Fibroblast of the aortic adventitia (primary cell): ENCODE data around the gene EFCAB11. TPM values are rescaled to one million over a fixed set of nuclear protein-coding genes. Genes with fewer than 3 reads are reported as not detected.

ENCODE experiments used
- DNase-seq: peaks from one replicate; pipeline ENCODE4 v3.0.0-alpha.2; 2010; ENCODE audit warnings: low read depth
- H3K4me3 ChIP-seq: 2 replicates; pipeline ENCODE4 v1.5.1; 2011; ENCODE audit warnings: low read depth, mild to moderate bottlenecking, control low read depth, low read length, moderate library complexity
- total RNA-seq: library from RNA; depleted of rRNA; stranded (reverse); fragments of >200 nt; gene quantifications from 2 replicates; pipeline ENCODE4 v1.2.3, GENCODE V29; 2012; ENCODE audit warnings: low replicate concordance
- TF ChIP-seq, protein P1 (sequence below): IDR thresholded peaks from 2 replicates; pipeline ENCODE4 v1.5.1; 2011; ENCODE audit warnings: mild to moderate bottlenecking, low read length, control low read depth, inconsistent platforms; ENCODE audit not compliant: insufficient read depth

EFCAB11 gene, protein sequence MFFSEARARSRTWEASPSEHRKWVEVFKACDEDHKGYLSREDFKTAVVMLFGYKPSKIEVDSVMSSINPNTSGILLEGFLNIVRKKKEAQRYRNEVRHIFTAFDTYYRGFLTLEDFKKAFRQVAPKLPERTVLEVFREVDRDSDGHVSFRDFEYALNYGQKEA
- 3.2 and 11.1 TPM in 2 replicates for total RNA-seq

DNA sequence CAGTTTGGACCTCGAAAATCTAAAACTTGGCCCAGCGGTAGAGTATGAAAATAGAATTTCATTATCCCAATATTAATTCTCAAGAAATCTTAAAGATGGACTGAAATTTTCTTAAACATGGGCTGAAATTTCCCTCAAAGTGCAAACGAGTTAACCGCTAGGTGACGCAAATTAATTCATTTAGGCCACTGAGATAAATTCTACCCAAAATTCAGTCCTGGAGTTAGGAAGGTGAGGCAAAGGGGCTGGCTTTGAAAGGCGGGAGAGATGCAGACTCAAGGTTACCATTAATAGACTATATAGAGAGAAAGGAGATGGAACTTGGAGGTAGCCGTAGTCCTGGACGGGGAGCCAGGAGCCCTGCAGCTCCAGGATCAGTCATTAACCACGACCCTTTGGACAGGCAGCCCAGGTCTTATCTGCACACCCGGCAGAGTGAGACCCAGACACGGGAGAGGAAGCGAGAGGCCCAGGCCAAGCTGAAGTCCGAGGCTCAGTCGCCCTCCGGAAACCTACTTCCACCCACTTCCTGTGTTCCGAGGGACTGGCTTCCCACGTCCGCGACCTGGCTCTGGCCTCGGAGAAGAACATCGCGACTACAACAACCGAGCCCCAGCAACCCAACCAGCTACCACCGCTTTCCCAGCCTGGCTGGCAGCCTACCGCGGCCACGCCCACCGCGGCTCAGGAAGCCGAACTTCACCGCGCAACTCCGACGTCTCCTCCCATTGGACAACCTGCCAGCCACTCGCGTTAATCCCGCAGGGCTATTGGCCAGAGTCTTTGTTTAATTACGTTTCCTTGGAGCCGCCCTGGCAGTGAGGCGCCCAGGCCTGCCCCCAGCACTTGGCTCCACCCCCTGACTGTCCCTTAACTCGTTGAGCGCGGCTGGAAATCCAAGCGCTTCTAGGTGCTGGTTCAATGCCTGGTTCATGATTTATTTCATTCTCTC, at the start of gene EFCAB11:
Gene EFCAB11, minus strand, starts transcription at position 661 of the 952 bp plus-strand sequence. Its CDS starts 70 bp downstream, at position 591.
- TF ChIP-seq, protein P1, sequence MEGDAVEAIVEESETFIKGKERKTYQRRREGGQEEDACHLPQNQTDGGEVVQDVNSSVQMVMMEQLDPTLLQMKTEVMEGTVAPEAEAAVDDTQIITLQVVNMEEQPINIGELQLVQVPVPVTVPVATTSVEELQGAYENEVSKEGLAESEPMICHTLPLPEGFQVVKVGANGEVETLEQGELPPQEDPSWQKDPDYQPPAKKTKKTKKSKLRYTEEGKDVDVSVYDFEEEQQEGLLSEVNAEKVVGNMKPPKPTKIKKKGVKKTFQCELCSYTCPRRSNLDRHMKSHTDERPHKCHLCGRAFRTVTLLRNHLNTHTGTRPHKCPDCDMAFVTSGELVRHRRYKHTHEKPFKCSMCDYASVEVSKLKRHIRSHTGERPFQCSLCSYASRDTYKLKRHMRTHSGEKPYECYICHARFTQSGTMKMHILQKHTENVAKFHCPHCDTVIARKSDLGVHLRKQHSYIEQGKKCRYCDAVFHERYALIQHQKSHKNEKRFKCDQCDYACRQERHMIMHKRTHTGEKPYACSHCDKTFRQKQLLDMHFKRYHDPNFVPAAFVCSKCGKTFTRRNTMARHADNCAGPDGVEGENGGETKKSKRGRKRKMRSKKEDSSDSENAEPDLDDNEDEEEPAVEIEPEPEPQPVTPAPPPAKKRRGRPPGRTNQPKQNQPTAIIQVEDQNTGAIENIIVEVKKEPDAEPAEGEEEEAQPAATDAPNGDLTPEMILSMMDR = peak; percentile 29
- peak; percentile 98 for DNase-seq
- H3K4me3 ChIP-seq = peak within 1 kb of the TSS; percentile 88

DNA sequence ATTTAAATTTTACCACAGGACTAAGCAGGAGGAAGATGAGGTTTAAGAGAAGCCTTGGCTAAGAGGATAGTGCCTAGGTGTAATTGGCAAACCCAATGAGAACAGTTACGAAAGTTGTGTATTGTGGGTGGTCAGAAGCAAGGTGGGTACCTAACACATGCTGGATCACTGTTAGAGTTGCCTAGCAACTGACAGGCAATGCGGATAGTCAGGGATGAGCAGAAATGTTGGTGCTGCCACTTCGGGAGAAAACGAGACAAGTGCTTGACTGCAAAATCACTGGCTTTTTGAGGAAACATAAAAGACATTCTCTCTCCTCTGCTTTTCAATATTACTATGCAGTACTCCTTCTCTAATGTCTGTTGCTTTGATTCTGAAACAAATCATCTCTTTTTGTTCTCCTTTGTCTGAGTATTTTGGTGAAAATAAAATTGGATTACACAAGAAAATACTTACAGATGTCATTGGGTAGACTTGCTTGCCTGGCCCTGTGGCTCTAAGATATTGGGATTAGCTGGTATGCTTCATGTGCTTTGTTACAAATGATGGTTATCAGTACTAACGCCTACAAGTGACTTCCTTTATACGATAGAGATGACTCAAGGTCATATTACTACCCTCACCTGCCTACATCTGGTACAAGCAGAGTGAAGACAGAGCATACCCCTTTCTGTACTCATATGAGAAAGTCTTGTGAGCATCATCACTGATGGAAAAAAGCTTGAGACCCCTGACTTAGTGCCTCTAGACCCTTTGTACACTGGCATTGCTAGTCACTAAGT, 49.2 kb upstream of the EFCAB11 start:
- TF ChIP-seq, protein P1 = no peak
- DNase-seq = no peak
- no peak overlapping the region for H3K4me3 ChIP-seq

DNA sequence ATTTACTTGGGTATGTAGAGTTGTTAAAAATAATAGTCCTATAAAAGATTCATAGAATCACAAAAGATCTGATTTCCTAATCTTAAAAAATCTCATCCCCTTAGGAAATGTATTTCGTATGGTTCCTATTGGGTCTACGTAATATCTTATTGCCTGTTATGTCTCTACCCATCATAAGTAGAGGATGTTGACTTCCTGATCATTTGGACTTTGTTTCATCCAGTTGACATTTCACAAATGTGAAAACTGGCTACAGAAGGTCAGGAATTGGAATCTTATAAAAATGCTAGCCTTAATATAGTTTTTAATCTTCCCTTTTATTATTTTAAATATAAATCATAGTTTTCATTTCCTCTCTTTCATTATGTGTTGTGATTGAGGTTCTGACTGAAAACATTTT, 46.4 kb upstream of the EFCAB11 start:
- TF ChIP-seq, protein P1 = no peak
- DNase-seq = no peak
- H3K4me3 ChIP-seq = no peak overlapping the region

DNA sequence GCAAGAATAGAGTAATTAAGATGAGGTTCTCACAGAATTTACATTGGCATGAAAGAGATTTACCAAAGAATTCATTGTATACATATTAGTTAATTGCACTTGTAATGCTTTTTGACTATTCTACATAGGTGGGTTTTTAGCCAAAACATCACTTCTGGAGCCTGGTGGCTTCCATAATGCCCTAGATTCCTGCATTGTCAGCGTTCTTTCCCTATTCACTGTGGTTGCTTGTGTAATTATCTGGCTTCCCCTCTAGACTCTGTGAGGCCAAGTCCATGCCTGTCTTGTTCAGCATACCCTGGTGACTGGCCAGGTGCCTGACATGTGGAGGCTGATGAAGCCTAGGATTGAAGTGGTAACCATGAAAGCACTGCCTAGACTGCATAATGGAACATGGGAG, 42.4 kb upstream of the EFCAB11 start:
- no peak for DNase-seq
- TF ChIP-seq, protein P1 = no peak
- H3K4me3 ChIP-seq = no peak overlapping the region

DNA sequence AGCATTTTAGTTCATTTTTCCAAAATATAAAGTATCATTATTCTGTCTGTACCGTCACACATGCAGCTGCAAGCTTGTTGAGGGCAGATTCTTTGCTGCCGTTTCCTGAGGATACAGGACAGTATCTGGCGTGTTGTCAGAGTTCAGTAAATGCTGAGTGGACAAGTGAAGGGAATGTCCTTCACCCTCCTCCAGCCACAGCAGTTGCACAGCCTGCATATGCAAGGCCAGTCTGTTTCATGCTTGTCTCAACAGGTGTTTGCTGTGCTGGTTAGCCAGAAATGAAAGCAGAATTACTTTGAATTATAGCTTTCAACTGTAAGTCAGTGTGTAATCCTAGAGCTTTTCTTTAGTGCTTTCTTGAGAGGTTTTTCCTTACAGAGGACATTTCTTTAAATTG, 37.7 kb upstream of the EFCAB11 start:
- H3K4me3 ChIP-seq = no peak overlapping the region
- DNase-seq = no peak
- TF ChIP-seq, protein P1 = no peak

DNA sequence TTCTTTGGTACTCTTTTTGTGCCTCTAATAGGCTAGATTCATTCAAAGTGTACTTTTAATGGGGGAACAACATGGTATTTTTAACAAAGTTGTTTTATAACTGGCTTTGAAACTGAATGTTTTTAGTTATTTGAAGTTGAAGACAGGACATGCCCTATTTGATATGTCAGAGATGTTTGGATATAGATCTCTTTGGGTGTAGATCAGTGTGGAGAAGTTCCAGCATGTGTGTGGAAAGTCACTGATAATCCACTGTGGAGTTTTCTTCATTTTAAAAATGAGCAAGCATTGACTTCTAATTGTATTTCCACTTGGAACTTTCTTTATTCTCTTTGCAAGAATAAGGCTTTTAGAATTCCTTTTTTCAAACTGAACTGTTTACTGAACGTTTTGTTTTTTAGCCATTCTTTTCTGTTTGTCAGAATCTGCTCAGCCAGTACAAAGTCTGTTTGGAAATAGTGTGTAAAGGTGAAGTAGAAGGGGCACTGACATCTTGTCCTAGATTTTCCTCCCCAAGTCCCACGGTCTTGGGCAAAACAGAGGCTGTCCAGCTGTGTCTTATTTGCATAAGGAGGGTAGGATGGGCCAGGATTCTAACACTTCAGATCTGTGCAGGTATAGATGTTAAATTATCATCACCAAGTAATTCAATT, 36.2 kb upstream of the EFCAB11 start:
- DNase-seq = no peak
- TF ChIP-seq, protein P1 = no peak
- no peak overlapping the region for H3K4me3 ChIP-seq
